ENCODE measurements around the gene RGL1.
A peak's percentile ranks its signal among the peaks of the same experiment; 100 is the strongest.

Gene RGL1

GRCh38 chr1:183893561-183894289 is 88.8 kb downstream of the RGL1 start:
- DNase-seq: no peak

GRCh38 chr1:183894290-183894565 is 89.3 kb downstream of the RGL1 start:
- DNase-seq: no peak

- DNase-seq: no peak
These were observed 91.6 kb downstream of the RGL1 start for GRCh38 chr1:183896466-183897048.

- no peak for DNase-seq
These were observed 93.1 kb downstream of the RGL1 start for GRCh38 chr1:183898001-183898396.

- DNase-seq: no peak
These were observed 93.7 kb downstream of the RGL1 start for GRCh38 chr1:183898610-183899009.

- DNase-seq: no peak
These were observed 96.9 kb downstream of the RGL1 start for GRCh38 chr1:183901748-183902330.

- DNase-seq: no peak
These were observed 98.2 kb downstream of the RGL1 start for GRCh38 chr1:183903101-183903500.

- DNase-seq: no peak
These were observed 100.7 kb downstream of the RGL1 start for GRCh38 chr1:183905508-183906113.

GRCh38 chr1:183907070-183907469 is 102.2 kb downstream of the RGL1 start:
- DNase-seq: no peak

GRCh38 chr1:183908079-183908478 is 103.2 kb downstream of the RGL1 start:
- DNase-seq: no peak

GRCh38 chr1:183909672-183910071 is 104.8 kb downstream of the RGL1 start:
- no peak for DNase-seq

GRCh38 chr1:183910845-183911244 is 105.9 kb downstream of the RGL1 start:
- DNase-seq: no peak

- no peak for DNase-seq
These were observed 106.4 kb downstream of the RGL1 start for GRCh38 chr1:183911285-183911684.

- DNase-seq: no peak
These were observed 107.5 kb downstream of the RGL1 start for GRCh38 chr1:183912265-183912886.

GRCh38 chr1:183913567-183913993 is 108.7 kb downstream of the RGL1 start:
- no peak for DNase-seq

GRCh38 chr1:183914276-183914675 is 109.4 kb downstream of the RGL1 start:
- DNase-seq: no peak

- no peak for DNase-seq
These were observed 110.0 kb downstream of the RGL1 start for GRCh38 chr1:183914891-183915290.

GRCh38 chr1:183915625-183916510 is 110.9 kb downstream of the RGL1 start:
- peak; percentile 67 for DNase-seq

- no peak for DNase-seq
These were observed 111.7 kb downstream of the RGL1 start for GRCh38 chr1:183916574-183916973.

- DNase-seq: no peak
These were observed 113.7 kb downstream of the RGL1 start for GRCh38 chr1:183918589-183918988.

- DNase-seq: no peak
These were observed 115.7 kb downstream of the RGL1 start for GRCh38 chr1:183920651-183921050.

GRCh38 chr1:183922197-183922596 is 117.3 kb downstream of the RGL1 start:
- no peak for DNase-seq

- DNase-seq: no peak
These were observed 121.0 kb downstream of the RGL1 start for GRCh38 chr1:183925947-183926346.
